ENCODE data around the gene NPR3. TPM values are rescaled to one million over a fixed set of nuclear protein-coding genes. Genes with fewer than 3 reads are reported as not detected.

Gene NPR3
- total RNA-seq, 4 donors from 2014 or later: 25.4 to 45.1 (median 31.5) TPM

- Histone ChIP-seq H3K36me3 (no peaks in the 10 kb centered on the region), H3K27me3 (no peaks in the 10 kb centered on the region), H3K4me3 (replicated peaks in 1 of 3) (no peak overlapping the region), H3K9me3 (no peaks in the 10 kb centered on the region), H3K27ac (no peak overlapping the region), H3K4me1 (peaks cover 3 to 8% of the 10 kb centered on the region in 2 donors)
- TF ChIP-seq CTCF (IDR thresholded peaks at IDR 0.05) (no peak), POLR2A (IDR thresholded peaks at IDR 0.05) (no peak)
- DNase-seq: no peak
- intact Hi-C loops (cut with DNase I): no loop called here
Observed at GRCh38 chr5:32753765-32754164, 42.6 kb downstream of the NPR3 start.

DNA sequence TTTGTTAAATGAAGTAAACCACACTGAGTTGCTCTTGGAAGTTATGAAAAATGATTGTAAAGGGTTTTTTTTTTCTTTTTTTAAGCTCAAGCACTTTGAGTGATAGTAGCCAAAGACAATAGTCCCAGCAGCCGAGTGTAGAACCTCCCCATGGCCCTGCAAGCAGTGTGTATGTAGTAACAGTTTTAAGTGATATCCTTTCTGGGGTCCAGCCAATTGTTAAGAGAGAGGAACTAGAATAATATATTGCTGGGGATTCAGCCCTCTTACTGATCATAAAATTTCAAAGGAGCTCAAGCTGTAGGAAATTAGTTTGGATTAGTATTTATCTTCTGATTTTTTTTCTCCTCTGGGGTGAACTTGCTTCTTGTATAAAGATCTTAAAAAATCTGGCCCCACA, 43.2 kb downstream of the NPR3 start:
- peaks cover 3 to 8% of the 10 kb centered on the region in 2 donors for H3K4me1 ChIP-seq

DNA sequence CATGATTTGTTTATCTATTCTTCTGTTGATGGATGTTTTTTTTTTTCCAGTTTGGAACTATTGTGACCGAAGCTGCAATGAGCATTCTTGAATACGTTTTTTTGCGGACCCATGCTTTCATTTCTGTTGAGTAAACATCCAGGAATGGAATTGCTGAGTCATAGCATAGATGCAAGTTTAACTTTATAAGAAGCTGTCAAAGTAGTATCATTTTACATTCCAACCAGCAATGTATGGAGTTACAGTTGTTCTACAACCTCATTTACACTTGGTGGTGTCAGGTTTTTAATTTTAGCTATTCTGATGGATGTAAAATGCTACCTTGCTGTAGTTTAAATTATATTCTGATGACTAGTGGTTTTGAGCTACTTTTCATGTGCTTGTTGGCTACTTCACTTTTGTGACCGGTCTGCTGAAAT, 49.0 kb downstream of the NPR3 start:
- no peak overlapping the region for H3K4me3 ChIP-seq (replicated peaks in 1 of 3)
- TF ChIP-seq POLR2A (IDR thresholded peaks at IDR 0.05) (no peak), CTCF (IDR thresholded peaks at IDR 0.05) (no peak)
- no peak for DNase-seq
- WGBS, 2 donors: 62 to 75% methylated on average over 4 of the region's 4 CpGs
- no peaks in the 10 kb centered on the region for H3K27me3 ChIP-seq
- no peaks in the 10 kb centered on the region for H3K36me3 ChIP-seq
- no peaks in the 10 kb centered on the region for H3K4me1 ChIP-seq
- intact Hi-C loops (cut with DNase I): no loop called here
- no peak overlapping the region for H3K27ac ChIP-seq
- no peaks in the 10 kb centered on the region for H3K9me3 ChIP-seq

More for the DNA sequence above, 43.2 kb downstream of the NPR3 start:
- WGBS, 2 donors: 9 to 29% methylated on average over 1 of the region's 1 CpG
- TF ChIP-seq POLR2A (IDR thresholded peaks at IDR 0.05) (no peak), CTCF (IDR thresholded peaks at IDR 0.05) (no peak)
- H3K9me3 ChIP-seq: no peaks in the 10 kb centered on the region
- DNase-seq: no peak
- intact Hi-C loops (cut with DNase I): no loop called here
- H3K36me3 ChIP-seq: no peaks in the 10 kb centered on the region
- no peaks in the 10 kb centered on the region for H3K27me3 ChIP-seq
- H3K27ac ChIP-seq: no peak overlapping the region
- H3K4me3 ChIP-seq (replicated peaks in 1 of 3): no peak overlapping the region

DNA sequence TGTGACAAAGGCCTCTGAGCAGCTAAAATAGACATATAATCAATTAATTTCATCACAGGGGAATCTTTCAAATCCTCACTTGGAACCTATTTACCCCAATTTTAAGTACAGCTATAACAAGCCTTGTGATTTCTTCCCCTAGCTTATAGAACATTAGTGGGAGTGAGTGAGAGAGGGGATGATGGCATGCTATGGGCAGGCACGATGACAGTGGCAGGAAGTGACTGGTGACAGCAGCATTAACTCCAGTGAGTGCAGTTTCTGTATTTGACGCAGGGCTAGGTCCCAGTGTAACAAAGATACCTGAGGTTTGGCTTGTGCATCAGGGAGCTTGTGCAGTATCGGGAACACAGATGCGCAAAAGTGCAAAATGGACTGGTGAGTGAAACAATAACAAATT, 54.1 kb downstream of the NPR3 start:
- no peak for TF ChIP-seq CTCF (IDR thresholded peaks at IDR 0.05)
- no peak for TF ChIP-seq POLR2A (IDR thresholded peaks at IDR 0.05)
- Histone ChIP-seq H3K36me3 (no peaks in the 10 kb centered on the region), H3K9me3 (no peaks in the 10 kb centered on the region), H3K27ac (no peak overlapping the region), H3K27me3 (no peaks in the 10 kb centered on the region), H3K4me1 (no peaks in the 10 kb centered on the region), H3K4me3 (replicated peaks in 1 of 3) (no peak overlapping the region)
- WGBS, 2 donors: 83 to 91% methylated on average over 4 of the region's 4 CpGs
- no peak for DNase-seq
- intact Hi-C loops (cut with DNase I): no loop called here

GRCh38 chr5:32767948-32768467, 56.9 kb downstream of the NPR3 start:
- H3K36me3 ChIP-seq: no peaks in the 10 kb centered on the region
- TF ChIP-seq POLR2A (IDR thresholded peaks at IDR 0.05) (no peak), CTCF (IDR thresholded peaks at IDR 0.05) (no peak)
- intact Hi-C loops (cut with DNase I): no loop called here
- DNase-seq: no peak
- no peaks in the 10 kb centered on the region for H3K4me1 ChIP-seq
- no peaks in the 10 kb centered on the region for H3K9me3 ChIP-seq
- H3K4me3 ChIP-seq (replicated peaks in 1 of 3): no peak overlapping the region
- H3K27me3 ChIP-seq: no peaks in the 10 kb centered on the region
- 82 to 88% methylated on average over 8 of the region's 8 CpGs for WGBS, 2 donors
- H3K27ac ChIP-seq: no peak overlapping the region

Measured in thyroid gland (tissue), 4 donors.